Eye (tissue), 1 donor: ENCODE results near the gene ZSWIM9.
"Not testable (repeated sequence)": the region's sequence is repeated elsewhere in the genome, so short reads cannot be mapped to it uniquely, and the experiment has no call there.

Experiments used
- DNase-seq: peaks from one replicate; pipeline ENCODE4 v3.0.0-alpha.2; 2015

ZSWIM9 gene

DNA sequence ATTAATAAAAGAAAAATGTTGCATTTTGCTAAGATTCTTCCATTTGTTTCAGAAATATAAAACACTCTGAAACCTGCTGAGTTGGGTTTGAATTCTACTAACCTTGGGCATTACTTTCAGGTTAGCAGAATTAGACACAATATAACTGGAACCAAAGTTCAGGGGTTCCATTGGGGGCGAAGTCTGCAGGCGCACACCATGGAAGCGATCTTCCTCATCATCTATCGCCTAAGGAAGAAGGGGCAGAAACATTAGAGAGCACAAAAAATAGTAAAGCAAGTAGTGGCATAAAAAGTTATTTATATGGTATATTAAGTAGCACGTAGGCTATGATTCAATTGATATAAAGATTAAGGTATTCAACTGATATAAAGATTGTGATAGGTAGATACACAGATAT, 51.1 kb downstream of the ZSWIM9 start:
- DNase-seq = no peak

DNA sequence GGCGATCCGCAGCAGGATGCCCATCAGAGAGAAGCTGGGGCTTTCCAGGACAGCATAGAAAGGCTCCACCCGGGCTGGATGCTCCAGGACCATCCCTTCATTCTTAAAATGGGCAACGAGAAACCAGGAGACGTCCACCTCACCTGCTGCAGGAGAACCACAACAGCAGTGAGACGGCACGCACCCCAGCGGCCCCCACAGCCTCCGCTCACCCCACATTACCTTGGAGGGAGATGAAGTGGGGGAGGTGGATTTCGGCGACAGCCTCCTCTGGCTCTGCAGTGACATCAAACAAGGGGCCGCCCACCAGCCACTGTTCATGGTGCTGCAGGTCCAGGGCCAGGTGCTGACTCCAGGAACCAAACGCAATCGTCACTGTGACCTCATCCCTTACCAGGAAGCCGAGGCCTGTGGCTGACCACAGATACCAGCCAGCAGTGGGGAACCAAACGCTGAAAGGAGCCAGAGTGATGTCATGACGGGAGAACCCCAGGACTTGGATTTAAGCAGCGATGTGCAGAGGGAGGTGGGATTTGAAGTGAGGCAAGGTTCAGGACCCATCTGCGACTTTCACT, 60.2 kb downstream of the ZSWIM9 start:
- DNase-seq = no peak

- no peak for DNase-seq
Measured at GRCh38 chr19:48237057-48237456, 66.6 kb downstream of the ZSWIM9 start.

DNA sequence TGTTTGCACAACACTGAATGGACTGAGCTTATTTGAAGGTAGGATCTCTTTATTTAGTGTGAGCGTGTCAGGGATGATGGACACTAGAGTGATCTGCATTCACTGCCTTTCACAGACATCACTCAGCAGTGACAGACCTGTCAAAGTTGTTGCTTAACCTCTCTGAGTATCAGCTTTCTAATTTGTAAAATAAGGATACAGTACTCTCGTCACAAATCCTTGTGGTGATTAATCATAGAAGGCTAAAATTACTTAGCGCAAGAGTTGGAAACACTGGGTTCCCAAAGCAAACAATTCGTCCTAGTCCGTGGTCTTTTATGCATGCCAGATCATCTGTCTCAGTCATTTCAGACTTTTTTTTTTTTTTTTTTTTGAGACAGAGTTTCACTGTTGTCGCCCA, 68.6 kb downstream of the ZSWIM9 start:
- no peak for DNase-seq

DNA sequence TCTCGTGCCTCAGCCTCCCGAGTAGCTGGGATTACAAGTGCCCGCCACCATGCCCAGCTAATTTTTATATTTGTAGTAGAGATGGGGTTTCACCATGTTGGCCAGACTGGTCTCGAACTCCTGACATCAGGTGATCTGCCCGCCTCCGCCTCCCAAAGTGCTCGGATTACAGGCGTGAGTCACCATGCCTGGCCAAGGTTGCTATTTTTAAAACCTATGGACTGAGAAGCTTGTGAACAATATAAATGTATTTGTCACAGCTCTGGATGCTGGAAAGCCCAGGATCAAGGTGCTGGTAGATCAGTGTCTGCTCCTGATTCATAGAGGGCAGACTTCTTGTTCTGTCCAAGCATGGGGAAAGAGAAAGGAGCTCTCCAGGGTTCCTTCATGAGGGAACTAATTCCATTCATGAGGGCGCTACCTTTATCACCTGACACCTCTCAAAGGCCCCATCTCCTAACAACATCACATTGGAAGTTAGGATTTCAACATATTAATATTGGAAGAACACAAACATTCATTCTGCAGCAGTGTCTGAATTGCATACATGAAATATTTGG, 69.2 kb downstream of the ZSWIM9 start:
- DNase-seq = no peak

- DNase-seq = not testable (repeated sequence)
Measured at GRCh38 chr19:48241771-48242170, 71.3 kb downstream of the ZSWIM9 start.

DNA sequence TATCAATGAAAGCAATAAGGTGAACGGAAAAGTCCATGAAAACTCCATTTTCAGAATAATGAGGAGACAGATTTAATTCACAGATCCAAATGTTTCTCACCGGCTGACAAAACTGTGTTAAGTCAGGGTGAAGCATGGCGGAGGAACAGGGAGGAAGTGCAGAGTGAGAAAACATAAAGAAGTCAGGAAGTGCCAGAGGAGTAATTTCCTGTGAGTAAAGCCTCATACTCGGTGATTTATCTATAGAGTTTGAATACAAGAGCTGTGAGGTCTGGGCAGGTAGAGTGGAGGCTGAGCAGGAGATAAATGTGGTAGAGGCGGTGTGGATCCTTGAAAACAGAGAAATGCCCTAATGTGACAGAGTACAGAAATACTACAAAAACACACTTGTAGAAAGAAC, 73.8 kb downstream of the ZSWIM9 start:
- no peak for DNase-seq

DNA sequence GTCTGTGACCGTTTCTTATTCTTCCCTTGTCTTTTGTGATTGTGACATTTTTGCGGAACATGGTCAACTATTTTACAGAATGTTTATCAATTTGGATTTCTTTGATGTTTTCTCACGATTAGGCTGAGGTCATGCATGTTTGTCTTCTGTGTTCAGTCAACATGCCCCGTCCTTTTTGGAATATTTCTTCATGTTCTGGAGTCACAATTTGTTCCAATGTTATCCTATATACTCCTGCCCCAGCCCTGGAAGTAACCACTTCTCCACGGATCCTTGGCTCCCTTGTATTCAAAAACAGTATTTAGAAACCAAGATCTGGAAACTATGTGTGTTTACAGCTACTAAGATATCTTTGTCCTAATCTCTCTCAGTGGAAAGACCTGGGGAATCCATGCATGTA, 75.6 kb downstream of the ZSWIM9 start:
- DNase-seq = no peak

GRCh38 chr19:48247212-48247611, 76.7 kb downstream of the ZSWIM9 start:
- DNase-seq = no peak
